ENCODE measurements around the gene TPO.

Gene TPO

DNA sequence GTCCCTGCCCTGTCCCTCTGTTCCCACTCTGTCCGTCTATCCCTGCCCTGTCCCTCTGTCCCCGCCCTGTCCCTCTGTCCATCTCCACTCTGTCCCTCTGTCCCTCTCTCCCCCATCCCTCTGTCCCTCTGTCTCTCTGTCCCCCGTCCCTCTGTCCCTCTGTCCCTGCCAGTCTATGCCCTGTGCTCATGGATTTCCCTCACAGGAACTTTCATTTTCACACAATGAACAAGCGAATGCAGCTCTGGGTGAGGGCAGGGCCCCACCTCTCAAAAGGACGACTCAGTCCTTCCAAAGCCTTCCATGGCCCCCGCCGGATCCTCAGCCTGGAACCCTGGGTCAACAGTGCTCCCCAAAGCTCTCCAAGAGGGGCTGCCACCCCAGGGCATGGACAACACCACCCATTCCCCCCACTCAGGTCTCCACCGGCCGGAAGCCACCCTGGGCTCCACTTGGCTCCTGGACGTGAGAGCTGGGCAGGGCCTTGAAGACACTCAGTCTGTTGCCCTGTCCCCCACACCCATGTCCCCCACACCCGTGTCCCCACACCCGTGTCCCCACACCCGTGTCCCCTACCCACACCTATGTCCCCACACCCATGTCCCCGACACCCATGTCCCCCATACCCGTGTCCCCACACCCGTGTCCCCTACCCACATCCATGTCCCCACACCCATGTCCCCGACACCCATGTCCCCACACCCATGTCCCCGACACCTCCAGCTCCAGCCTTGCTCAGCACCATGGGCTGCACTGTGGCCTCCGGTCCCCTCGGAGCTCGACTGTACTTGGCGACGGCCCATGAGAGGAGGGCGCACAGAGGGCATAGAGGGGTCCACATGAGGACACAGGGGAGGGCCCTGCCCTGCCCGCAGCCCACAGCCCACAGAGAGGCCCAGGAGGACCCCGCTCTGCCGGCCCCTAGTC, 175.1 kb downstream of the TPO start:
- DNase-seq = no peak

DNA sequence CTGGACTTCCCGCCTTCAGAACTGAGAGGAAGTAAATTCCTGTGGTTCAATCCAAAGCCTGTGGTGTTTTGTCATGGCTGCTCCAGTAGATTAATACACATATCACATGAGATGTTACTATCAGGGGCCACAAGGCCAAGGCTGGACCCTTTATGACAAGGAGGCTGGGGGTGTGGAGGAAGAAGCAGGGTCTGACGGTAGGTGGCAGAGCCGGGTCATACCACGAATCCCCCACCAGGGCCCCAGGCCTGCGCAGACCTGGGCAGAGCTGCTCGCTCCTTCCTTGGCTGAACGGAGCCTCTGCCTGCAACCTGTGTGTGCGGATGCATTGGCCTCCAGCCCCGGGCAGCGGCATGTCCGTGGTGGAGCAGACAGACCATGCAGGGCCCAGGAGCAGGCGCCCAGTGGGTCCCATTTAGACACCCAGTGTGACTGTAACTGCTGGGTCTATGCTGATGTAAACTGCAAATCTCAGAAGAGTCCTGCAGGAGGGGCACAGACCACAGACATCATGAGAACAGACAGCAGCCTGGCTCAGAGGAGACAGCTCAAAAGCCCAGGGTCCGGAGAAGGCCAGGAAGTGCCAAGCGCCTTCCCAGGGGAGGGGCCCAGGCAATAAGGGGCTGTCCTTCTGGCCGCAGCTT, 175.8 kb downstream of the TPO start:
- DNase-seq = no peak

- DNase-seq = no peak
These were observed 177.6 kb downstream of the TPO start for GRCh38 chr2:1590596-1591460.

DNA sequence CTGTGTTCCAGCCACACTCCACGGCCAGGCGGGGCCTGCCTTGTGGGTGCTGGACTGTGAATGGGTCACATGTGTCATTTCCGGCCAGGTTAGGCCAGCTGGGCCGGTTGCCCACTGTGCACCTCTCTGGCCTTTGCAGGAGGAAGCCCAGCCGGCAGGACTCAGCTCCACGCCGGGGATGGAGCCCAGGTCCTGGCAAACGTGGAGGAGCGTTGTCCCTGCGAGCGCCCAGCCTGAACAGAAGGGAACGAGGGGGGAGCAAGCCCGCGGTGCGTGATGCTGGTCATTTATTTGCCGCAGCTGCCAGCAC, 178.2 kb downstream of the TPO start:
- DNase-seq = no peak

Measured in activated CD4-positive, alpha-beta T cell treated with anti-CD3 and anti-CD28 coated beads, Interleukin-2, amount 50 U/mL, for 16 hours (primary cell).